Stimulated activated naive CD4-positive, alpha-beta T cell treated with Interleukin-2 at 50 U/mL for 16 hours (primary cell): ENCODE data around the gene BRINP1.

ENCODE experiments used
- DNase-seq: peaks from one replicate; lab custom pipeline; 2025; lab: John Stamatoyannopoulos, UW

The BRINP1 gene

GRCh38 chr9:119368681-119369581, at the start of gene BRINP1:
TSS of gene BRINP1 (minus strand) at chr9:119369435. CDS start at chr9:119313355, 56,080 bp downstream.
- DNase-seq = no peak

- DNase-seq = no peak
Observed at GRCh38 chr9:119418721-119419120, 49.5 kb upstream of the BRINP1 start.

- DNase-seq = no peak
Observed at GRCh38 chr9:119416793-119417192, 47.6 kb upstream of the BRINP1 start.

- DNase-seq = no peak
Observed at GRCh38 chr9:119412399-119412798, 43.2 kb upstream of the BRINP1 start.

- DNase-seq = no peak
Observed at GRCh38 chr9:119409552-119409951, 40.3 kb upstream of the BRINP1 start.

- no peak for DNase-seq
Observed at GRCh38 chr9:119400606-119401005, 31.4 kb upstream of the BRINP1 start.

GRCh38 chr9:119398350-119398749, 29.1 kb upstream of the BRINP1 start:
- DNase-seq = no peak

- DNase-seq = no peak
Observed at GRCh38 chr9:119391878-119392277, 22.6 kb upstream of the BRINP1 start.

- DNase-seq = no peak
Observed at GRCh38 chr9:119375892-119376291, 6.7 kb upstream of the BRINP1 start.

- no peak for DNase-seq
Observed at GRCh38 chr9:119372951-119373350, 3.7 kb upstream of the BRINP1 start.

GRCh38 chr9:119370816-119371215, 1.6 kb upstream of the BRINP1 start:
- no peak for DNase-seq

- DNase-seq = no peak
Observed at GRCh38 chr9:119369680-119370366, 588 bp upstream of the BRINP1 start.

GRCh38 chr9:119368179-119368578, 1.1 kb downstream of the BRINP1 start:
- no peak for DNase-seq

- no peak for DNase-seq
Observed at GRCh38 chr9:119367683-119368075, 1.6 kb downstream of the BRINP1 start.

GRCh38 chr9:119366909-119367682, 2.1 kb downstream of the BRINP1 start:
- DNase-seq = no peak

- no peak for DNase-seq
Observed at GRCh38 chr9:119365291-119366027, 3.8 kb downstream of the BRINP1 start.

- no peak for DNase-seq
Observed at GRCh38 chr9:119360237-119360636, 9.0 kb downstream of the BRINP1 start.

- DNase-seq = no peak
Observed at GRCh38 chr9:119357336-119358096, 11.7 kb downstream of the BRINP1 start.

GRCh38 chr9:119349351-119349825, 19.8 kb downstream of the BRINP1 start:
- DNase-seq = no peak

- no peak for DNase-seq
Observed at GRCh38 chr9:119343059-119343990, 25.9 kb downstream of the BRINP1 start.
